T-helper 1 cell (primary cell): ENCODE data around the gene TEX51.

Experiments
- DNase-seq, 5 donors: peaks; one replicate each; pipeline ENCODE4 v3.0.0-alpha.2; 2012 to 2020

TEX51 gene

GRCh38 chr2:126893606-126894005 lies 5.1 kb upstream of the TEX51 start:
- DNase-seq = no peak

GRCh38 chr2:126894082-126894481 lies 4.6 kb upstream of the TEX51 start:
- no peak for DNase-seq

DNA sequence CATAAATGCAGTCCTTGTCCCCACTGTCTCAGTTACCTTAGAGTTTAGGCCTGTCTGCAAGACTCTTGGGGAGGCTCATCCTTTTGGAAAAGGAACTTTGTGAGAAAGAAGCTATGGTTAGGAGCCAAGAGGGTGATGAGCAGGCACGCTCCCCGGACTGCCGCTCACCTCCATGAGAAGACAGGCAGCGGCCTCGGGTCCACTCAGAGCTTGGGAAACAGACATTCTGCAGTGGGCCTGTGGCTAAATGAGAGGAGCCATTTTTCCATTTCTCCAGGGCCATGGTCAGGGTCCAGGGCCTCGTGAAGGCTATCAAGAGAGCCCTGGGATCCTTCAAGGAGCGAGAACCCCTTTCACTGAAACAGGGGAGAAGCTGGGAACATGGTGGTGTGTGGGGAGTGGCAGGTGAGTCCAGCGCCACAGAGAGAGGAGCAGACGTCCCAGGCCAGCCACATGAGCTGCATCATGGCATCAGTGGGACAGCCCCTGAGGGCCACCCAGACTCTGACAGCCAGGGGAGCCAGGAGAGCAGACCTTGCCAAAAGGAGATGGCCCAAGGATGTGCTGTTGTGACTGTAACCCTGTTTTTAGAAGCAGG lies 4.0 kb upstream of the TEX51 start:
- no peak for DNase-seq

DNA sequence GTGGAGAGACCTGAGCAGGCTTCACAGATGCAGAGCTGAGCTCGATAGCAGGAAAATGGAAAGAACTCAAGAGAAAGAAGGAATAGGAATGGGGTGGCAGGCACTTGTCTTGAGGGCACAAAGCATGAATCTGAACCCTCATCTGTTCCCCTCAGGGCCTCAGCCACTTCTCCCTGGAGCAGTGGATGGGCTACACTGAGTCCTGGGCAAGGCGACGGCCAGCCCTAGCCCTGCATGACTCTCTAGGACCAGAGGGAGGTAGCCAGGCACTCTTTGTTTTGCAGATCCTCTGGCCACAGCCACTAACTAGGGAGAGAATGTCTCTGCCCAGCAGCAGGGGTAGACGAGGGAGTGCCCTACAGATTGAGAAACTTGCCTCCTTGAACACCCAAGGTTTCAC lies 3.4 kb upstream of the TEX51 start:
- DNase-seq = no peak

GRCh38 chr2:126896471-126896870 lies 2.2 kb upstream of the TEX51 start:
- DNase-seq = no peak

DNA sequence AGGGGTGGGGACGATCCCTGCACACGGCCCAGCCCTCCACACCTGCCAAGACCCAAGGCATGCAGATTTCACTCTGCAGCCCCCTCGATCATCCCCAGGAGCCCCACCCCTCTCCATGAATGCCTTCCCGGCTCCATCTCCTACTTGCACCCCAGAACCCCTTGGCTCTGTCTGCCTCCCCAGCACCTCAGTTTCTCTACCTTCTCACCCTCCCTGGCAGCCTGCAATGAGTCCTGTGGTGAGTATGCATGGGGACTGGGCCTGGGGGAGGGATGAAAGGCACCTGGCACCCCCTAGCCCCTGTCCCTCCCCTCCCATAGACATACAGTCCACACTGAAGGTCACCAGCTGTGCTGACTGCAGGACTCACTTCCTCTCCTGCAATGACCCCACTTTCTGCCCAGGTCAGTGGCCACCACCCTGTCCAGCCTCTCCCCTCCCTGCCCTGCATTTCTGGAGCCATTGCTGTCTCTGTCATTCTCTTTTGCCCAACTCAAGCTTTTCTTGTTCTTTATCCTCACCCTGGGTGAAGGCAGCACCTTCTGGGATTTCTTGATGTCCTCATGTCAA lies 1.0 kb downstream of the TEX51 start:
- DNase-seq = no peak

GRCh38 chr2:126900646-126901319 lies 2.1 kb downstream of the TEX51 start:
- DNase-seq = no peak

DNA sequence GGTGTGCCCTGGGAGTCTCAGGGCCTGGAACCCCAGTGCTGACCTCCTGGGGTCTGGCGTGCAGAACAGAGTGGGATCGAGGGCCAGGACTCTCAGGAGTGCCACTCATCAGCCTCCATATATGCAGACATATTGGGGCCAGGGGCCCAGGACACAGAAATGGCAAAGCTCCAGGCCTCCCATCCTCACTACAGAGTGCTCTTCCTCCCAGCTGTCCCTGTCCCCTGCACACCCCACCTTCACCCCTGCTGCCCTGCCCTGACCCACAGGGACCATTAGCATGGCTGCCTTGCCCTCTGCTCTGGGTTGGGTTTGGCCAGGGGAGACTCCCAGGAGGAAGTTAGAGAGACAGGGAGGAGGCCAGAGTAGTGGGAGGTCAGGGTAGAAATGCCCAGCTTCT lies 2.8 kb downstream of the TEX51 start:
- DNase-seq = no peak

- DNase-seq = no peak
Measured at GRCh38 chr2:126902152-126902835, 3.6 kb downstream of the TEX51 start.

GRCh38 chr2:126902859-126903258 lies 4.2 kb downstream of the TEX51 start:
- DNase-seq = no peak

GRCh38 chr2:126905991-126906390 lies 7.3 kb downstream of the TEX51 start:
- no peak for DNase-seq

GRCh38 chr2:126906781-126907180 lies 8.1 kb downstream of the TEX51 start:
- no peak for DNase-seq

GRCh38 chr2:126907671-126908070 lies 9.0 kb downstream of the TEX51 start:
- DNase-seq = no peak

DNA sequence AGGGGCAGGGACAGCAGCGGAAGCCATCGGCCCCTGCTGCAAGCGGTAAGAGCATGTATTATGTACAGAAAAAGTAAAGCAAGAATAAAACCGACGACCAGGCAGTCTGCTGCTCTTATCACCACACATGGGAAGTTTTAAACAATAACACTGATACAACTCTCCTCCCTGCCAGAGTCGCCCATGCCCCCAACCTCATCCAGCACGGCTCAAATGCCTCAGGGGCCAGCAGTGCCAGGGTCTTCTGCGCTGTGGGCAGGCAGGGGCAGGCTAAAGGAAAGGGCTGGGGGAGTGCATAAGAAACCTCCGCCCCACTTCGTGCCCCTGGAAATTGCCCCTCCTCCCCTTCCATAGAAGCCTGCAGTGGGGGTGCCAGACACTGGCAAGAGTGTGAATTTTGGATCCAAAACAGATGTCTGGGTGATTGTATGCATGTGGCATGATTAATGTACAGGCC lies 10.1 kb downstream of the TEX51 start:
- no peak for DNase-seq

DNA sequence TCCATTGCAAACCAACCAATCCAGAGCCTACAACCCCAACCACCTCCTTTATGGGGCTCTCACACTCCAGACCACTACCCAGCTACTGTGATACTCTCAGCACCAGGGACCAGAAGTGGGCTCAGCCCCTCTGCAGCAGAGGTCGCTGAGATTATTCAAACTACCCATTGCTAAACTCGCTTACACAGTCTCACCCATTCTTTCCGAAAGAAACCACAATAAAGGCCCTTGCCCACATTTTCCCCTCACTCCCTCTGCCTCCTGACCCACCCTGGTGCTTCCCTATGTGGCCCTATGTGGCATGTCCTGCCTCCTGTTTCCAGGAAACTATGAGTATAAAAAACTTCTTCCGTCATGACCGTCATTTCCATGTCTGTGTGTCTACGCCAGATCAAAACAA lies 10.7 kb downstream of the TEX51 start:
- DNase-seq = no peak

DNA sequence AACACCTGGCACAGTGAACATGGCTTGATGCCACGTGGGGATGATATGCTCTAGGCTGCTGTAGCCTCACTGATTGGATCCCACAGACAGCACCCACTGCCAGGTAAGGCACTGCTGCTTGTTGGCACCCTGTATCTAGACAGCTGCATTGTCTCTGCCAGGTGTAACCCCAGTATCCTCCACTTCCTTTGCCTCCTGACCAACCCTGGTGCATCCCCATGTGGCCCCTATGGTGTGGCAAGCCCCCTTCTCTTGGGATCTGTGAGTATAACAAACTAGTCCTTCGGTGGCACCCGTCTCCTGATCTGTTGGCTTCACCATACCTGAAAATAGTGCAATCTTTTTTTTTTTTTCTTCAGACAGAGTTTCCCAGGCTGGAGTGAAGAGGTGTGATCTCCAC lies 11.1 kb downstream of the TEX51 start:
- no peak for DNase-seq

DNA sequence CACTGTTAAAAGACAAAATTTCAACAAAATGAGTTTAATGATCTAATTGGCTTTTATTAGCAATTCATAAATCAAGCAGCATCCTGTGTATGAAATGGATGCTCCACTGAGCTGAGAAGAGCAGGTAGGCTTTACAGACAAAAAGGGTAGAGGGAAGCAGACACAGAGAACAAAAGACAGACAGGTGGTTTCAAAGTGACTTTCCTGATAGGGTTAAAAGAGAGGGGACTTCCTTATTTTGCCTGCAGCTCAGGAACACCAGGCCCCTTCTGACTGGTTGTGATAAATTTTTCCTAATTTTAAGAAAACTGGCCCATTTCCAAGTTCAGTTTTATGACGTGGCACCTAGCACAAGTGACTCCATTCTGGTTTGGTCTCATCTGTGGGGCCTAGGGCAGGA lies 11.9 kb downstream of the TEX51 start:
- DNase-seq = no peak

DNA sequence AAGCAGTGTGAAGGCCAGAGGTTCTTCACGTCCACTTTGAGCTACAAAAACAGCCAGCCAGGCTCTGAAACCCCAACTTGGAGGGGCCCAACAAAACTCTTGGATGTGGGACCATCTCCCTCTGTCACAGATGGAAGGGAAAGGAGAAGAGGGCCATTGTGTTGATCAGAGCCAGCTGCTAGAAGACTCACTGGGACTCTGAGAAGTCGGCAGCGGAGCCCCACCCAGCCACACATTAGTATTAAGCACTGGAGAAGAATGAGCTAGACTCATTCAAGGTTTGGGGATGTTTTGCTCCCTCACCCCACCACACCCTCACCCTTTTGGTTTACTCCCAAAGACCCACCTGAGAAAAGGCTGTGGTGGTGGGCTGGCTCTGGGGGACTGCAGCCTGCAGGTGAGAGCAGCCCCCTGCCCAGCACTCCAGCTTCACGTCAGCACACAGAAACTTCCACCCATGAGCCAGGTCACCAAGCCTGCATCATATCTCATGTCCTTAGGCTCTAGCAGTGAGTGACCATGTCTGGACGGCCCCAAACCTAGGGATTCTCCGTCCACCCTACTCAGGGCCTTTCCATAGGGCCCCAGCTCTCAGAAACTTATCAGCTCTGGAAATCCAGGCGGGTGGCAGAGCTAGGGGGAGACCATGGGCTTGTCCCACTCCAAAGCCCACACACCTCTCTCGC lies 12.6 kb downstream of the TEX51 start:
- no peak for DNase-seq

DNA sequence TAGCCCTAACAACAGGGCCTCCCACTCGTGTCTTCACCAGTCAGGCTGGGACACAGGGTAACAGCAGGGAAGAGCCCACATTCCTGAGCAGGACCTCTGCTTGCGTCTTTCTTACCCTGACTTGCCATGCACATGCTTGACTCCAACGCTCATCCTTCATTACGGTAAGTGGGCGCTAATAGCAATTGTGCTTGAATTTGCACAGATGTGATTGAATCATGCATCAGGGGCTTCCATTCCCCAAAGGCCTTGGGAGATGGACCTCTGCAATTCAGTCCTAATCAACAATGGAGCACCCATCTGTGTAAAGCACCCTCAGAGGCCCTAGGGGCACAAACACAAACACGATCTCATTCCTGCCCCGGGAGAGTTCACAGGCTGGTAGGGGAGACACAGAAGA lies 13.5 kb downstream of the TEX51 start:
- no peak for DNase-seq

DNA sequence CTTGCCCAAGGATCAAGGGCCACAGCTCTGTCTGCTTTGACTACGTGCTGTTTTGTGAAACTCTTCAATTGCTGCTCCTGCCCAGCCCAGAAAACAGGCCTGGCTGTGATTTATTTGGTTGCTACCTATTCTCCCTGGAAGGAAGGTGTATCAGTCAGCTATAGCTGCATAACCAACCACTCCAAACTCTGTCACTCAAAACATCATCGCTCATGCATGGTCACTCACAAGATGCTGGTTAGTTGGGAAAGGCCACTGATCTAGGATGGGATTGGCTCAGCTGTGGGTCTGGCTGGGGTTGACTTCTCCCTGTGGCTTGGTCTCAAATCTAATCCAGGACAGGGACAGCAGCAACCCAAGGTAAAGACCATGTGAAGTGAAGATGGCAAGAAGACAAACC lies 14.6 kb downstream of the TEX51 start:
- no peak for DNase-seq

DNA sequence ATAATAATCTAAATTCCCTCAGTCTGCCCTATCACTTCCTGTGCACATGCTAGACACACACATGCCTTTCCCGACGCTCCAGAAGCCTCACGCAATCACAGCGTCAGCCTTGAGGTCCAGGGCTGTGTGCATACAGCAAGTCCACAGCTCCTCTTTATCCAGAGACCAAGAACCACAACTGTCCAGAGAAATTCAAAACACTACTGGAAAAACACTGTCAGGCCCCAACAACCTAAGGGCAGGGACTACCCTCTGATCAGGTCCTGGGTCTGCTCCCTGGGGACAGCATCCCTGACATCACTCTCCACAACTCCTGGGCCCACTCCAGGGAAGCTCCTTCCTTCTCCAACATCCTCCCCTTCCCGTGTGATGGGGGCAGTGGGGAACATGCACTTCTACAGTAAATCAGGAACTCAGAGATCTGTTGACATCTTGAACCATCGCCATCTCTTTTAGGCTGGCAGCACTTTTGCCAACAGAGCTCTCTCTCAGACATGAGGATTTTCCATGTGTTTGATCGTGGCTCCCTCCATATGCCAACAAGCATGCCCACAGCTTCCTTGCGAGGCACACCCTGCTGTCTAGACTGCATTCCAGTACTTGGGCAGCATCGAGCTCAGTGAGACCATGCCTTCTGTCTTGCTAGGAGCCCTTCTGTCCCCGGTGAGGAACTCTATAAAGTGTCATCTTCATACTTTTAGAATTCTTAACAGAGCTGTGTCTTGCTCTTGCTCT lies 15.4 kb downstream of the TEX51 start:
- DNase-seq = no peak

- DNase-seq = no peak
Measured at GRCh38 chr2:126914811-126915500, 16.3 kb downstream of the TEX51 start.
